Measurements from ENCODE around the gene IL1B.
"Not testable (repeated sequence)": the region's sequence is repeated elsewhere in the genome, so short reads cannot be mapped to it uniquely, and the experiment has no call there.

The IL1B gene

GRCh38 chr2:112836695-112837117 lies at the start of gene IL1B:
IL1B (minus strand) TSS chr2:112836779; CDS start chr2:112836229, 550 bp downstream.
- DNase-seq, result no peak

- DNase-seq, result no peak
These were observed 49.7 kb upstream of the IL1B start for GRCh38 chr2:112886291-112886690.

- no peak for DNase-seq
These were observed 48.9 kb upstream of the IL1B start for GRCh38 chr2:112885506-112885902.

- peak; percentile 79 to 81 for DNase-seq
These were observed 48.4 kb upstream of the IL1B start for GRCh38 chr2:112884869-112885505.

GRCh38 chr2:112883669-112884068 lies 47.1 kb upstream of the IL1B start:
- DNase-seq, result no peak

GRCh38 chr2:112881217-112881985 lies 44.8 kb upstream of the IL1B start:
- peak; percentile 33 to 44 for DNase-seq

- no peak for DNase-seq
These were observed 44.1 kb upstream of the IL1B start for GRCh38 chr2:112880696-112881095.

GRCh38 chr2:112880091-112880531 lies 43.5 kb upstream of the IL1B start:
- DNase-seq, result no peak

GRCh38 chr2:112879491-112880041 lies 43.0 kb upstream of the IL1B start:
- no peak for DNase-seq

- DNase-seq, result no peak
These were observed 40.8 kb upstream of the IL1B start for GRCh38 chr2:112877423-112877822.

GRCh38 chr2:112876971-112877361 lies 40.4 kb upstream of the IL1B start:
- no peak for DNase-seq

GRCh38 chr2:112876257-112876970 lies 39.8 kb upstream of the IL1B start:
- DNase-seq, result no peak

- DNase-seq, result no peak
These were observed 34.6 kb upstream of the IL1B start for GRCh38 chr2:112870841-112871835.

- peak in 1 of 2 donors; percentile 29 for DNase-seq
These were observed 32.8 kb upstream of the IL1B start for GRCh38 chr2:112869258-112869842.

GRCh38 chr2:112867701-112868631 lies 31.4 kb upstream of the IL1B start:
- DNase-seq, result no peak

GRCh38 chr2:112866128-112866835 lies 29.7 kb upstream of the IL1B start:
- no peak for DNase-seq

- no peak for DNase-seq
These were observed 27.5 kb upstream of the IL1B start for GRCh38 chr2:112864072-112864471.

GRCh38 chr2:112859406-112860183 lies 23.0 kb upstream of the IL1B start:
- DNase-seq, result not testable (repeated sequence)

- DNase-seq, result no peak
These were observed 14.0 kb upstream of the IL1B start for GRCh38 chr2:112850588-112850987.

Data from stimulated activated CD4-positive, alpha-beta T cell treated with anti-CD3 and anti-CD28 coated beads, Interleukin-2, amount 100 ng/mL, for 24 hours (primary cell).